Amniotic epithelial cell (primary cell): ENCODE measurements around the gene MIA3.
"Not testable (repeated sequence)": the region's sequence is repeated elsewhere in the genome, so short reads cannot be mapped to it uniquely, and the experiment has no call there.

Source experiments
- DNase-seq: peaks from one replicate; pipeline ENCODE4 v3.0.0-alpha.2; 2010; ENCODE audit warnings: low read depth

The MIA3 gene

DNA sequence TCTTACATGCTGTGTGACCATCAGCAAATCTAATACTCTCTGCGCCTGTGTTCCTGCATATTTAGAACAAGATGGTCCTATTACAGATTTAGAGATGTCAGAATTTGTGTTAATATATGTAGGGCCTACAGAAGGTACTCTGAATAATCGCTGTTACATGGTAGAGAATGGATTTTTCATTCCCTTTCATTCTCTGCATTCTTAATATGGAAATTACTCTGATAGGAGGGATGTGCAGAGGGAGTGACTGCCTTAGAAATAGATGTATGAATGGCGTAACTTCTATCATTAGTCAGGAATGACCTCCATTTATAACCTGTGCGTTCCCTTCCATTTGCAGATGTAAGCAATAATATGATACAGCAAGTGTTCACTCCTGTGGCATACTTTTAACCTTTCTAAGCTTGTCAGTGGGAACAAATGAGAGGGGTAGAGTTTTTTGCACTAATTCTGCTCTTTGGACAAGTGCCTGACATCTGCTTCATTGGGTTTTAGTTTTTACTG, 45.6 kb downstream of the MIA3 start:
- DNase-seq, result no peak

DNA sequence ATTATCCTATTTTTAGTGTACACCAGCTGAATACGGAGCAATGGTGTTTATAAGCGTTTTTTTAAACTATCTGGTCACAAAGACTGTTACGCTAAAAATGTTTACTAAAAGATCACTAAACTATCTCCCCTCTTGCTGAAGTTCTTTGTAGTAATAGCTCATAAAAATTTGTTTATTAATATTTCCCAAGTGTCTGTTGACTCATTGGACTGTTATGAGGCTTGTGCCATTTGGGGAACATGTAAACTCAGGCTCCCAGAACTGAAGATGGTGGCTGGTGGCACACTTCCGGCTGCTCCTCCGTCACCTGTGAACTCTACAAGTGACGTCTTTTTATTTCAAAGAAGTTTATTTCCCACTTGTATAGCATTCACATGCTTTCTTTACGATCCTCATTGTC, 48.1 kb downstream of the MIA3 start:
- DNase-seq, result peak; percentile 38

DNA sequence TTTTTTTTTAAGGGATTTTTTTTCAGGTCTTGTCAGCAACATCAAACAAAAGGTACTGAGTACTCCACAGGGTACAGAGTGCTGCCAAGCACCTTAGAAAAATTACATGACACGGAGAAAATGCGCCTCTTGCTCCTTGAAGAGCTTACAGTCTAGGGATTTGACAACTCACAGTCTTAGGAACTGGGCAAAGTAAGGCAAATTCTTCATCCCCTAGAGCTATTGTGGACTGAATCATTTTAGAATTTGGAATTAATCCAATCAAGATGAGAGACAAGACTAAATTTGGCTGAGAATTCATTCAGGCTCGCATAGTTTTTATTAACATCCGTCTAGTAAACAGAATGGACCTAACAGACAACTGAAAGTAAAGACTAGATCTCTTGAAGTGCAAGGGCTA, 50.3 kb downstream of the MIA3 start:
- not testable (repeated sequence) for DNase-seq

DNA sequence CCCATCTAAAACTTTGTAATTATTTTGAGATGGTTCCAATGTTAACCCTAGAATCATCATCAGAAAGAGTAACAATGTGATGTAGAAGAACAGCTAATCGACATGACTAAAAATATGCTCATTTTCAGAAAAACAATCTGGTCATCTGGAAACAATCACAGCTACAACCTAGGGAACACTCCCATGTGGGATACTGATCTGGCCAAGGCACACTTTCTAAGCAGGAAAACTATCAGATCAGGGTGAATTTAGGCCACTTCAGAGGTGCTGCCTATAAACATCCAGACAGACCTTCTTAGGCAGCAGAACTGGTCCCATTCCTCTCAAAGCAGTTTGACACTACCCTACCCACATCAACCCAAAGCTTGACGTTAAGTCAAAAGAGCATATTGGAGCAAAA, 51.2 kb downstream of the MIA3 start:
- not testable (repeated sequence) for DNase-seq

DNA sequence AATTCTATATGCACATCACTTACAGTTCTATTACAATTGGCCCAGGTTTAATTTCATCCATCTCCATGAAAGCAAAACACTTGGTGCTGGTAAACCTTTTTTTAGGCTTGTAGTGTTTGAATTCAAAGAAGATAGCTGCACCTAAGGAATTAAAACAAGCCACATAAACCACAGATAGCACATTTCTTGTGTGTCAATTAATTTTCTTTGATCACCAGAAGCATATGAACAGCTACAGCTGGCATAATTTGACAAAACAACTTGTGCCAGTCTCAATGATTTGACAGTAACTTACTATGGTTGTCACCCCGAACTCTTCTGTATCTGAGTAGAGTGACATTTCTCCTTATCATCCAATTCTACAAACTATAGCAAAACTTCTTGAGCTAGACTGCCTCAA, 52.2 kb downstream of the MIA3 start:
- no peak for DNase-seq

DNA sequence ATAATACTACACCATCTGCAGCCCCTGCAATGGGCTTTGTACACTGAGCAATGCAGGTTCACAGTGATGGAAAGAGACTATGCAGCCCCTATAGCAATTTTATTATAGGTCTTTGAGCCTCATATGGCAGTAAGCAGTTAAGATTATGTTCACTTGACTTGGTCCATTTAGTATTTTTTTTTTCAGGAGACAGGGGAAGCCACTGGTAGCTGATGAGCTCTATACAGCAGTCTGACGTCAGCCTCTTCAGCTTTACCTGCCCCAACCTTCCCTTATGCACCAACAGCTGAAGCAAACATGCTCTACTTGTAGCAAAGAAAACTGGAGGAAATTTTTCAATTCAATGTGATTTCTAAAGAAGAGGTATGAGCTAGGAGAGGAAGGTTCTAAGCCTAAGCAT, 62.2 kb downstream of the MIA3 start:
- no peak for DNase-seq

DNA sequence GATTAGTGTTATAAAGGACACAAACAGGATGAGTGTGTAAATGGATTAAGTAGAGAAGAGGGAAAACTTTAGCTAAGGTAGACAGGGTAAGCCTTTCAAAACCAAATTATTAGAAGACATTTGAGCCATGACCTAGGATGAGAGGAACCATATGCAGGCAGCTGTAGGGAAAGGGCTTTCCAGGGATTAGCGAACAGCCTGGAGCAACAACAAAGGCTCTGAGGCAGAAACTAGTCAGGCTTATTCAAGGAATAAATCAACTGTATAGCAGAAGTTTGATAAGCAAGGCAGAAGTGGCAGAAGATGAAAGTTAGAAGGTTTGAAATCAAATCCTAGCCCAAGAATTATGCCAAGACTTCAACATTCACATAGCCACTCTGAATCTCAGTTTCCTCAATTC, 73.1 kb downstream of the MIA3 start:
- DNase-seq, result peak; percentile 8

DNA sequence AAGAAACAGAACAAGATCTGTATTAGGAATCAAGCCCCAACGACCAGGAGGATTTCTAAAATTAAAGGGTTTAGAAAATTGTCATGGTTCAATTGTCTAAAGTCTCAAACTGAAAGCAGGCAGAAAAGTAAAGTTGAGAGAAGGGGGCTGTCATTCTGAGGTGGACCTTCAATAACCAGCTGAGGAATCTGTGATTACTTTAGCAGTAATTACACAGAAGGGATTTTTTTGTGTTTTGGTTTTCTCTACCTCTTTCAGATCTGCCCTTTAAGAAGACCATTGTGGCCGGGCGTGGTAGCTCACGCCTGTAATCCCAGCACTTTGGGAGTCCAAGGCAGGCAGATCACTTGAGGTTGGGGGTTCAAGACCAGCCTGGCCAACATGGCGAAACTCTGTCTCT, 77.0 kb downstream of the MIA3 start:
- DNase-seq, result no peak

DNA sequence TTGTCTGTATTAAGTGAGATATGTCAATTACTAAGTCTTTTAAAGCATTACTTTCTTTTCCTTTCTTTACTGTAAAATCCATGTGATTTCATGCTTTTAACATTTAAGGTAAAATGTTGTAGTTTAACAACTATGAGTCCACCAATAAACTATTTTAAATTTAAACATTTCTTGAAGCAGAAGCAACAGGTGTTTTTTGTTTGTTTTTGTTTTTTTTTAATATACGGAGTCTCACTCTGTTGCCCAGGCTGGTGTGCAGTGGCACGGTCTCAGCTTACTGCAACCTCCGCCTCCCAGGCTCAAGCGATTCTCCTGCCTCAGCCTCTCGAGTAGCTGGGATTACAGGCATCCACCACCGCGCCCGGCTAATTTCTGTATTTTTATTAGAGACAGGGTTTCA, 78.8 kb downstream of the MIA3 start:
- no peak for DNase-seq

DNA sequence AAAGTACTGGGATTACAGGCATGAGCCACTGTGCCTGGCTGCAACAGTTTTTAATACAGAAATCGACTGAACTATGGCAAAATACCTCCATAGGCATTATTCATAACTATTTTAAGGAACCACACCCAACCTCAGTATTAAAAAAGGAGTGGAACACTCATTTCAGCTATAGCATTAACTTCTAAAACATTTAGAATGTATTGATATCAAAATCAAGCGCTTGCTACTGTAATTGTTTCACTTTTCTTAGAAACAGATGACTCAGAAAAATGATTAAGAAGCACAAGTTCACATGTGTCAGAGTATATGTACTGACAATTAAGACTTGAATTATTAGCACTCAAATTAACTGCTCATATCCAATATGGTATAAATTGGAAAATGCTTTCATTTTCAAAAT, 79.3 kb downstream of the MIA3 start:
- DNase-seq, result no peak

DNA sequence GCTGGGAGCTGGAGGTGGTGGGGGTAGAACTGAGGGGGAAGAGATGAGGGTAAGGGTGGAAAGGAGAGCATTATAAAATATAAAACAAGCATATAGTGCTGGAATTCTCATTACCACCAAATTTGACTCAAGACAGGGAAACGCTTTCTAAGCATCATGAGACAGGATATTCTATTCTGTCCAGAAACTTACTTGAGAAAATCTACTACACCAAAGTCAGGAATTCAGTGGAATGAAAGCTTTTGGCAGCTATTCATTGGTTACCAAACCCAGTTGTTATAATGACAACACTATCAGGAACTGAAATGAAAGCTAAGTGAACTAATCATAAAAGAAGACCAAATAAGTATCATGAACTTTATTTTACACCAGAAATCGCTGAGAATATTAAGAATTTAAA, 79.9 kb downstream of the MIA3 start:
- DNase-seq, result peak; percentile 19

DNA sequence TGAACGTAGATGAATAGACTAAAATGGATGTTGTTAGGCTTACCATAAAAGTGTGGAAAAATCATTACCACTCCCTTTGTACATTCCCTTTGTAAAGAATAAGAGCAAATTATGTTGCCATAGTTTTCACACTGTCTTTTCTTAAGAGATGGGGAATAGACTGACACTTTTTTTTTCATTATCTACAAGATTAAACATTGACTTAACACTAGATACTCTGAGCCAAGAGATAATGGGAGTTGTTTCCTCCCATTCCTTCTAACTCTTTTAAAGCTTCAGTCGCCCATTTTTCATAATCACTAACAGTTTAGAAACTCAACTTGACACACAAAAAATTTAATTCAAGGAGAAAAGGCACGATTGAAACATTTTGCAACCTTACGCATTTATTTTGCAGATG, 84.3 kb downstream of the MIA3 start:
- no peak for DNase-seq

DNA sequence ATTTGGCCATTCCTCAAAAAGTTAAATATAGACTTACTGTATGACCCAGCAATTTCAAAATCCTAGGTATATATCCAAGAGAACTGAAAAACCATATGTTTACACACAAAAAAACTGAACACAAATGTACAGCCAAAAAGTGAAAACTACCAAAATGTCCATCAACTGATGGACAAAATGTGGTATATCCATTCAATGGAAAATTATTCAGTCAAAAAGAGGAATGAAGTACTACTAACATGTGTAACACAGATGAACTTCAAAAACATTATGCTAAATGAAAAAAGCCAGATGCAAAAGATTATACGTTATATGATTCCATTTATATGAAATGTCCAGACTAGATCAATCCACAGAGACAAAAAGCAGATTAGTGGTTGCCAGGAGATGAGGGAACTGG, 86.4 kb downstream of the MIA3 start:
- DNase-seq, result no peak

DNA sequence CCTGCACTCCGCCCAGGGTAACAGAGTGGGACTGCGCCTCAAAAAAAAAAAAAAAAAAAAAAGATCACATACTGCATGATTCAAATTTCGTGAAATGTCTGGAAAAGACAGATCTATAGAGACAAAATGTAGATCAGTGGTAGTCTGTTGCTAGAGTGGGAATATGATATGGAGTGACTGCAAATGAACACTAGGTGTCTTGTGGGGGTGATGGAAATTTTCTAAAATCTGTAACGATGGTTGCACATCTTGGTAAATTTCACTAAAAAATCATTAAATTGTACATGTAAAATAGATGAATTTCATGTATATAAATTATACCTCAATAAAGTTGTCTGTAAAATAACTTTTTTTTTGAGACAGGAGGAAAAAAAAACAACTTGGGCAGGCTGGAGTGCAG, 88.9 kb downstream of the MIA3 start:
- DNase-seq, result no peak

DNA sequence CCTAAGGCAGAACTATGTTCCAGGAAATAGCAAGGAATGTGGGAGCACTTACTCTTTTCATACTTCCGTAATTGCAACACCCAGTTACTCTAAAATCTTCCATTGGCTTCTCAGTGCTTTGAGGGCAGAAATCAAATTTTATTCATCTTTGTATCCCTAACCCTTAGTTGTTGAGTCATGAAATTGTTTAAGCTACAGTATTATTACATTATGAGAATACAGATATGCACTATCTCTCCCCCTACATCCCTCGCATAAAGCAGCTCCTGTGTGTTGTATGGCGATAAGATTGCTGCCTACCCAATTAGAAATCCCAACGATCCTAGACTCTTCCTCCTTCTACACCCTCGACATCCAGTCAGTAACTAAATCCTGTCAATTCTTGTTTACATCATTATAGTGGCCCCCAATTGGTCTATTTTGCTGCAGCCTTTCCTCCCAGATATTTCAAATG, 91.8 kb downstream of the MIA3 start:
- peak; percentile 21 for DNase-seq

DNA sequence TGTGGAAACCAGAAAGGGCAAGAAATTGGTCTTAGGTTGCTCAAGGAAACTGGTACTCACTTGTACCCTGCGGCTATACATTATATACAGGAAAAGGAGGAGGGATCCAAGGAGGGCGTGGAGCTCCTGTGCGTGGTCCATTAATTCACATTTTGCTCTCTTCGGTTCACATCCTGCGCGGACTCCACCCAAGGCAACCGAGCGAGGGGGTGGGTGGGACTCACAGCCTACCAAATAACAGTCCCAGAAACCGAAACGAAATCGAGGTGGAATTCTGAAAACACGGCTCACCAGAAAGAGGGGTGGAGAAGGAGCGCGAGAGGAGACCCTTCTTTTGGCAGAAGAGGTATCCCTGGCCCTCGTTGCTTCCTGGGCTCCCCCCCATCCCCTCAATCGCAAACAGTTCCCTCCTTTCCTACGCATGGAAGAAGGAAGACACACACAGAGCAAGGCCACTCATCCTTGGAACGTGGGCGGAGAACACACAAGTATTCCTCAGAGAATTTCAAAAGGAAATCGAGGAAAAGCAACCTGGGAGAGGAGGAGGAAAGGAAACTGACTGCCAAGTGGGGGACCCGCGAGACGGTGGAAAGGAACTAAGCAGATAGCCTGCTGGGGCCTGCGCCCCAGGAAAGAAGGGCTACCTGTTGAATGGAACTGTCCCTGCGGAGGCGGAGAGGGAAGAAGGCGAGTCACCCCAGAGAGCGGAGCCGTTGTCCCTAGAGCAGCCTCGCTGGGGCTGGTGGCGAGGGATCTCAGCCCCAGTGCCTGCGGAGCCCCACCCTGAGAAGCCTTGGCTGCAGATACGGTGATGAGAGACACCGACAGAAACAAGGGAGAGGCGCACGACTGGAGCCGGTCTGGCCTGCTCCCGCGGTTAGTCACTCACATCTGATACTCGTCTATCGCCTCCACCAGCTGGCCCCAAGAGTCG, 93.7 kb downstream of the MIA3 start:
- DNase-seq, result peak; percentile 57

DNA sequence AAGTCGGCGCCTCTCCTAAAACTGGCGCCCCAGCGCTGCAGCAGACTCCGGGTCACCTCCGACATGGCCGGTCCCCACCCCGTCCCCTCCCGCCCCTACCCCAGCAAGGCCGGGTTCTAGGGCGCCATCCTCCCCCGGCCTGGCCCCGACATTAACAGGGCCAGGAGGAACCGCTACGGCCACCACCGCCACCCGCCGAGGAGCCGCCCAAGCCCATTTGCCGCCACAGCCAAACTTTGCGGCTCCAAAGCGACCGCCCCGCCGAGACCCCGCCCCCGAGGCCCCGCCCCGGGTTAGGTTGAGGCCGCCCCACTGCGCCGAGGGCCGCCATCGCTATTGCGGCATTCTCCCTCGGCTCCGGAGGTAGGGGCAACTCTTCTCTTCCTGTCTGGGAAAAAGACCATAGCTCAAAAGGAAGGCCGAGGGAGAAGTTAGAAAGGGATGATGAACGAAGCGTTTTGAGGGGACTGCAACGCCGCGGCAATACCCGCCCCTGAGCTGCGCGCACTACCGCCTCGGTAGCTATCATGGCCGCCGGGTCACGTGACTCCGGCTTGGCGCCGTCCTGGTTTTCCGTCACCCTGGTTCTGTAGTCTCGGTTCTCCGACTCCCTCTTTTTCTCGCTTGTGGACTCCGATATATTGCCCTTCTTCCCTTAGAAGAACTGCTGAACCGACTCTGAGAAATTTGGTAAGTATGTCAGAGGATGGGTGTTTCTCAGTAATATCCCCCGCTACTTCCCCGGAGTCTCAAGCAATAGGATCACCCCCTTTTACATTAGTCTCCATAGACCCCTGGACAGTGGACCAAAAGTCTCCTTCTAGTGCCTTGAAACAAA, 94.6 kb downstream of the MIA3 start, which contains the start of the genes AIDA and BROX:
Gene AIDA (minus strand): TSS at position 239 of the 838 bp plus-strand sequence. CDS start 174 bp downstream, at position 65.
Gene BROX (plus strand): TSS at position 312 of the 838 bp plus-strand sequence. CDS start 3,136 bp downstream, outside the sequence.
- DNase-seq, result peak; percentile 71

DNA sequence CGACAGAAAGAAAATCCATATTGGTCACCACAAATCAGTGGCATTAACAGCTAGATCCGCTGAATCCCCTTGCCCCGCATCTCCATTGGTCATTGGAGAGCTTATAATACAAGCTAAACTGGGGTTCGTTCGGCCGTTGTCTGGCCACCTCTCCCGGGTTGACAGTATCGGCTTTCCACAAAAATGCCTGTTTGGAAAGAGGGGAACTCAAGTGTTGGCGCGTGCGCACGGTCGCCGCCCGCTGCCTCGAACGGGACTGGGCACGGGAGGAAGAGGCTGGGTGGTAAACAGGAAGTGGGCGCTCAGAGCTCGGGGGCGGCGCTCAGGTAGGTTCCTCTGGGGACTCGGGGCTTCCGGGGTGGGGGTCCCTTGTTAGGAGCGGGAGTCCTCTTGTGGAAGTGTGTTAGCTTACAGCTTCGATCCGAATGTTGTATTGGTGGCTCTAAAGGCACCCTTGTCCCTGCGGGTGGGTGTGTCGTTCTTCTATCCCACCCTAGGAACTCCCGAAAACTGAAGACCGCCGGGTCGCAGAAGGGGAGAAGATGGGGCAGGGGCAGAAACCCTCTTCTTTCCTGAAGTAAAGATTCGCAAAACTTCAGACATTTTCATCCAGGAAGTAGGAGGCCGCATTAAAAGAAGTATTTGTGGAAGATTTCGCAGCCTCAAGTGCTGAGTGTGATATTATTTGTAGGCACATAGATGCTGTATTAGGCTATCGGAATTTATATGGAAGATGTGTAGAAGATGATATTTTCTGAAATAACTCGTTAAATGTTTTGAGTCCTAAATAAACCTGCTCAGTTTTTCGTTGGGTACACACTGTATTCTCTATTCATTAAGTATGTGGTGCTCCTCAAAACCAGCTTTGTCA, 95.4 kb downstream of the MIA3 start:
- DNase-seq, result peak; percentile 95

DNA sequence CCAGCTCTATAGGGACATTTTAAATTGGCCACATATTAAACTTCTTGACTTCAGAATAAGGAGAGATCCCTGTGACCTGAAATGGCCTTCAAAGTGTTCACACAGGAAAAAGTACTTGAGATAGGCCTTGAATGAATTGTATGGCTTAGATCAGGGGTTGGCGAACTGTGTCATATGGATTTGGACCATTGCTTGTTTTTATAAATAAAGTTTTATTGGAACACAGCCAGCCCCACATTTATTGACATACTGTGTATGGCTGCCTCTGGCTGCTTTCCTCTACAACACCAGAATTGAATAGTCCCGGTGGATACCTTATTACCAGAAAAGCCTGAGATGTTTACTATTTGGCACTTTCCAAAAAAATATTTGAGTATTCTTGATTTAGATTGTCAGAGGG, 98.5 kb downstream of the MIA3 start:
- no peak for DNase-seq
